ENCODE measurements around the gene RBMS3.
A peak's percentile ranks its signal among the peaks of the same experiment; 100 is the strongest.
"Not testable (repeated sequence)": the region's sequence is repeated elsewhere in the genome, so short reads cannot be mapped to it uniquely, and the experiment has no call there.

The RBMS3 gene

GRCh38 chr3:29456901-29457300 lies 176.0 kb downstream of the RBMS3 start:
- no peak overlapping the region for H3K4me3 ChIP-seq (ENCODE audit: low read depth, low read length)
- no peaks in the 10 kb centered on the region for H3K9me3 ChIP-seq (ENCODE audit: control insufficient read depth, insufficient read depth, low read depth, low read length)
- peaks cover 12% of the 10 kb centered on the region for H3K4me1 ChIP-seq (ENCODE audit: control insufficient read depth, insufficient read depth, low read length)
- no peaks in the 10 kb centered on the region for H3K36me3 ChIP-seq (ENCODE audit: control insufficient read depth, insufficient read depth, low read length)
- no peak overlapping the region for H3K27ac ChIP-seq (ENCODE audit: low read depth, low read length)
- H3K27me3 ChIP-seq (ENCODE audit: control insufficient read depth, insufficient read depth, low read length), result no peaks in the 10 kb centered on the region
- H3K9ac ChIP-seq (ENCODE audit: low read length), result no peak overlapping the region

- no peak overlapping the region for H3K4me3 ChIP-seq (ENCODE audit: low read depth, low read length)
- no peaks in the 10 kb centered on the region for H3K36me3 ChIP-seq (ENCODE audit: control insufficient read depth, insufficient read depth, low read length)
- H3K27me3 ChIP-seq (ENCODE audit: control insufficient read depth, insufficient read depth, low read length), result no peaks in the 10 kb centered on the region
- no peaks in the 10 kb centered on the region for H3K9me3 ChIP-seq (ENCODE audit: control insufficient read depth, insufficient read depth, low read depth, low read length)
- H3K9ac ChIP-seq (ENCODE audit: low read length), result no peak overlapping the region
- peaks cover 15% of the 10 kb centered on the region for H3K4me1 ChIP-seq (ENCODE audit: control insufficient read depth, insufficient read depth, low read length)
- no peak overlapping the region for H3K27ac ChIP-seq (ENCODE audit: low read depth, low read length)
Measured at GRCh38 chr3:29463304-29463703, 182.4 kb downstream of the RBMS3 start.

GRCh38 chr3:29465836-29466235 lies 185.0 kb downstream of the RBMS3 start:
- H3K36me3 ChIP-seq (ENCODE audit: control insufficient read depth, insufficient read depth, low read length), result no peaks in the 10 kb centered on the region
- no peaks in the 10 kb centered on the region for H3K27me3 ChIP-seq (ENCODE audit: control insufficient read depth, insufficient read depth, low read length)
- H3K9ac ChIP-seq (ENCODE audit: low read length), result no peak overlapping the region
- H3K4me3 ChIP-seq (ENCODE audit: low read depth, low read length), result no peak overlapping the region
- no peaks in the 10 kb centered on the region for H3K9me3 ChIP-seq (ENCODE audit: control insufficient read depth, insufficient read depth, low read depth, low read length)
- H3K4me1 ChIP-seq (ENCODE audit: control insufficient read depth, insufficient read depth, low read length), result peaks cover 15% of the 10 kb centered on the region
- H3K27ac ChIP-seq (ENCODE audit: low read depth, low read length), result no peak overlapping the region

GRCh38 chr3:29466442-29466841 lies 185.6 kb downstream of the RBMS3 start:
- Histone ChIP-seq H3K9me3 (ENCODE audit: control insufficient read depth, insufficient read depth, low read depth, low read length) (no peaks in the 10 kb centered on the region), H3K27me3 (ENCODE audit: control insufficient read depth, insufficient read depth, low read length) (no peaks in the 10 kb centered on the region), H3K27ac (ENCODE audit: low read depth, low read length) (no peak overlapping the region), H3K9ac (ENCODE audit: low read length) (no peak overlapping the region), H3K4me3 (ENCODE audit: low read depth, low read length) (no peak overlapping the region), H3K4me1 (ENCODE audit: control insufficient read depth, insufficient read depth, low read length) (peaks cover 15% of the 10 kb centered on the region), H3K36me3 (ENCODE audit: control insufficient read depth, insufficient read depth, low read length) (no peaks in the 10 kb centered on the region)

GRCh38 chr3:29468187-29468586 lies 187.3 kb downstream of the RBMS3 start:
- Histone ChIP-seq H3K9me3 (ENCODE audit: control insufficient read depth, insufficient read depth, low read depth, low read length) (no peaks in the 10 kb centered on the region), H3K27ac (ENCODE audit: low read depth, low read length) (no peak overlapping the region), H3K4me1 (ENCODE audit: control insufficient read depth, insufficient read depth, low read length) (peaks cover 15% of the 10 kb centered on the region), H3K36me3 (ENCODE audit: control insufficient read depth, insufficient read depth, low read length) (no peaks in the 10 kb centered on the region), H3K9ac (ENCODE audit: low read length) (no peak overlapping the region), H3K4me3 (ENCODE audit: low read depth, low read length) (no peak overlapping the region), H3K27me3 (ENCODE audit: control insufficient read depth, insufficient read depth, low read length) (no peaks in the 10 kb centered on the region)

- H3K27me3 ChIP-seq (ENCODE audit: control insufficient read depth, insufficient read depth, low read length); H3K36me3 ChIP-seq (ENCODE audit: control insufficient read depth, insufficient read depth, low read length); H3K27ac ChIP-seq (ENCODE audit: low read depth, low read length); H3K9me3 ChIP-seq (ENCODE audit: control insufficient read depth, insufficient read depth, low read depth, low read length); H3K9ac ChIP-seq (ENCODE audit: low read length); H3K4me3 ChIP-seq (ENCODE audit: low read depth, low read length): not testable (repeated sequence)
- H3K4me1 ChIP-seq (ENCODE audit: control insufficient read depth, insufficient read depth, low read length), result peaks cover 24% of the 10 kb centered on the region
Measured at GRCh38 chr3:29473481-29474170, 192.8 kb downstream of the RBMS3 start.

- Histone ChIP-seq H3K27ac (ENCODE audit: low read depth, low read length) (peak overlapping the region; percentile 71), H3K36me3 (ENCODE audit: control insufficient read depth, insufficient read depth, low read length) (no peaks in the 10 kb centered on the region), H3K9ac (ENCODE audit: low read length) (no peak overlapping the region), H3K27me3 (ENCODE audit: control insufficient read depth, insufficient read depth, low read length) (no peaks in the 10 kb centered on the region), H3K4me1 (ENCODE audit: control insufficient read depth, insufficient read depth, low read length) (peaks cover 24% of the 10 kb centered on the region), H3K9me3 (ENCODE audit: control insufficient read depth, insufficient read depth, low read depth, low read length) (no peaks in the 10 kb centered on the region), H3K4me3 (ENCODE audit: low read depth, low read length) (no peak overlapping the region; the same call in 1 of the 2 replicates)
Measured at GRCh38 chr3:29475305-29475840, 194.5 kb downstream of the RBMS3 start.

- Histone ChIP-seq H3K4me3 (ENCODE audit: low read depth, low read length) (no peak overlapping the region; the same call in 1 of the 2 replicates), H3K36me3 (ENCODE audit: control insufficient read depth, insufficient read depth, low read length) (no peaks in the 10 kb centered on the region), H3K9me3 (ENCODE audit: control insufficient read depth, insufficient read depth, low read depth, low read length) (no peaks in the 10 kb centered on the region), H3K27ac (ENCODE audit: low read depth, low read length) (peak overlapping the region; percentile 71), H3K27me3 (ENCODE audit: control insufficient read depth, insufficient read depth, low read length) (no peaks in the 10 kb centered on the region), H3K4me1 (ENCODE audit: control insufficient read depth, insufficient read depth, low read length) (peaks cover 24% of the 10 kb centered on the region), H3K9ac (ENCODE audit: low read length) (no peak overlapping the region)
Measured at GRCh38 chr3:29475854-29476253, 195.0 kb downstream of the RBMS3 start.

- Histone ChIP-seq H3K27ac (ENCODE audit: low read depth, low read length) (no peak overlapping the region), H3K27me3 (ENCODE audit: control insufficient read depth, insufficient read depth, low read length) (no peaks in the 10 kb centered on the region), H3K9ac (ENCODE audit: low read length) (no peak overlapping the region), H3K9me3 (ENCODE audit: control insufficient read depth, insufficient read depth, low read depth, low read length) (no peaks in the 10 kb centered on the region), H3K36me3 (ENCODE audit: control insufficient read depth, insufficient read depth, low read length) (no peaks in the 10 kb centered on the region), H3K4me3 (ENCODE audit: low read depth, low read length) (no peak overlapping the region), H3K4me1 (ENCODE audit: control insufficient read depth, insufficient read depth, low read length) (peaks cover 24% of the 10 kb centered on the region)
Measured at GRCh38 chr3:29478611-29479010, 197.7 kb downstream of the RBMS3 start.

- no peak overlapping the region for H3K27ac ChIP-seq (ENCODE audit: low read depth, low read length)
- no peaks in the 10 kb centered on the region for H3K36me3 ChIP-seq (ENCODE audit: control insufficient read depth, insufficient read depth, low read length)
- no peaks in the 10 kb centered on the region for H3K9me3 ChIP-seq (ENCODE audit: control insufficient read depth, insufficient read depth, low read depth, low read length)
- no peak overlapping the region for H3K4me3 ChIP-seq (ENCODE audit: low read depth, low read length)
- no peak overlapping the region for H3K9ac ChIP-seq (ENCODE audit: low read length)
- H3K4me1 ChIP-seq (ENCODE audit: control insufficient read depth, insufficient read depth, low read length), result peaks cover 11% of the 10 kb centered on the region
- H3K27me3 ChIP-seq (ENCODE audit: control insufficient read depth, insufficient read depth, low read length), result no peaks in the 10 kb centered on the region
Measured at GRCh38 chr3:29481249-29481648, 200.4 kb downstream of the RBMS3 start.

- no peak overlapping the region for H3K27ac ChIP-seq (ENCODE audit: low read depth, low read length)
- no peaks in the 10 kb centered on the region for H3K36me3 ChIP-seq (ENCODE audit: control insufficient read depth, insufficient read depth, low read length)
- H3K4me3 ChIP-seq (ENCODE audit: low read depth, low read length), result no peak overlapping the region
- peaks cover 5% of the 10 kb centered on the region; the same call in 1 of the 2 replicates for H3K4me1 ChIP-seq (ENCODE audit: control insufficient read depth, insufficient read depth, low read length)
- no peaks in the 10 kb centered on the region for H3K9me3 ChIP-seq (ENCODE audit: control insufficient read depth, insufficient read depth, low read depth, low read length)
- H3K9ac ChIP-seq (ENCODE audit: low read length), result no peak overlapping the region
- H3K27me3 ChIP-seq (ENCODE audit: control insufficient read depth, insufficient read depth, low read length), result no peaks in the 10 kb centered on the region
Measured at GRCh38 chr3:29481969-29482767, 201.3 kb downstream of the RBMS3 start.
